SK-N-SH (cell line): ENCODE measurements around the gene XCR1. TPM values are rescaled to one million over a fixed set of nuclear protein-coding genes. Genes with fewer than 3 reads are reported as not detected.

Experiments
- CTCF ChIA-PET: fragments of 300-600, 350-600 bp; formaldehyde crosslinking; extraction: SDS; loops from one replicate; lab custom pipeline; 2021; lab: Yijun Ruan, JAX
- POLR2A ChIA-PET: fragments of 350-600 bp; sonication (Branson Sonifier 250); formaldehyde crosslinking; extraction: SDS; loops from one replicate; lab custom pipeline; 2020; ENCODE audit warnings: antibody characterized with exemption, inconsistent platforms; lab: Yijun Ruan, JAX
- DNase-seq: peaks from one replicate; pipeline ENCODE4 v3.0.0; 2012
- H2AFZ ChIP-seq: fragments of 200-600 bp; sonication (generic); 2 replicates; pipeline ENCODE4 v1.8.1; 2016; ENCODE audit warnings: antibody characterized with exemption, mild to moderate bottlenecking, low read depth
- H3F3A ChIP-seq: fragments of 200-600 bp; sonication (generic); replicated peaks from 2 replicates; pipeline ENCODE3; 2016; ENCODE audit warnings: antibody characterized with exemption, mild to moderate bottlenecking; ENCODE audit not compliant: insufficient read depth
- H3K27ac ChIP-seq, 2 experiments: fragments of 200-500 bp in 1 of 2; fragments of 200-600 bp in 1 of 2; sonication (Bioruptor generic) in 1 of 2; sonication (generic), shearing (Covaris generic) in 1 of 2; 2 replicates each; pipeline versions ENCODE4 v1.5.1 to v1.6.1; 2014 to 2016; ENCODE audit warnings: low read depth in 2 of 2, inconsistent platforms in 1 of 2, low read length in 1 of 2, mild to moderate bottlenecking in 1 of 2, mixed read lengths in 1 of 2
- H3K27me3 ChIP-seq: fragments of 200-600 bp; sonication (generic), shearing (Covaris generic); 2 replicates; pipeline ENCODE4 v1.6.1; 2016; ENCODE audit warnings: mixed run types; ENCODE audit not compliant: insufficient read depth
- H3K36me3 ChIP-seq, 2 experiments: fragments of 200-500 bp in 1 of 2; fragments of 200-600 bp in 1 of 2; sonication (Bioruptor generic) in 1 of 2; sonication (generic) in 1 of 2; replicated peaks in 1 of 2; 2 replicates each; pipeline versions ENCODE3 to v1.5.1; 2014 to 2016; ENCODE audit warnings: low read length in 1 of 2, mild to moderate bottlenecking in 1 of 2; ENCODE audit not compliant: insufficient read depth in 2 of 2, control insufficient read depth in 1 of 2
- H3K4me1 ChIP-seq, 2 experiments: fragments of 200-500 bp in 1 of 2; fragments of 200-600 bp in 1 of 2; sonication (Bioruptor generic) in 1 of 2; sonication (generic), shearing (Covaris generic) in 1 of 2; 2 replicates each; pipeline versions ENCODE4 v1.5.1 to v1.6.1; 2014 to 2016; ENCODE audit warnings: low read depth in 1 of 2, low read length in 1 of 2, mixed run types in 1 of 2; ENCODE audit not compliant: insufficient read depth in 2 of 2, control insufficient read depth in 1 of 2
- H3K4me2 ChIP-seq: fragments of 200-600 bp; sonication (generic), shearing (Covaris generic); 2 replicates; pipeline ENCODE4 v1.6.1; 2017; ENCODE audit warnings: mixed run types
- H3K4me3 ChIP-seq, 2 experiments: fragments of 200-500 bp in 1 of 2; fragments of 200-600 bp in 1 of 2; sonication (Bioruptor generic) in 1 of 2; sonication (generic), shearing (Covaris generic) in 1 of 2; 2 replicates each; pipeline versions ENCODE4 v1.5.1 to v1.8.1; 2014 to 2016; ENCODE audit warnings: low read depth in 2 of 2, inconsistent platforms in 1 of 2, low read length in 1 of 2, mild to moderate bottlenecking in 1 of 2, mixed read lengths in 1 of 2, moderate library complexity in 1 of 2
- H3K79me2 ChIP-seq: fragments of 200-600 bp; sonication (generic); 2 replicates; pipeline ENCODE4 v1.8.1; 2017; ENCODE audit warnings: mild to moderate bottlenecking; ENCODE audit not compliant: insufficient read depth
- H3K9ac ChIP-seq: fragments of 200-600 bp; sonication (generic); 2 replicates; pipeline ENCODE4 v1.6.1; 2017; ENCODE audit warnings: mixed run types
- H3K9me2 ChIP-seq: fragments of 200-600 bp; sonication (generic); 2 replicates; pipeline ENCODE4 v1.6.1; 2017; ENCODE audit warnings: mixed run types
- H3K9me3 ChIP-seq: fragments of 200-600 bp; sonication (generic); 2 replicates; pipeline ENCODE4 v1.6.1; 2017; ENCODE audit warnings: mixed run types, mild to moderate bottlenecking, moderate library complexity
- H4K20me1 ChIP-seq: fragments of 200-600 bp; sonication (generic); 2 replicates; pipeline ENCODE4 v1.6.1; 2017; ENCODE audit warnings: mild to moderate bottlenecking, mixed run types; ENCODE audit not compliant: insufficient read depth
- CHD2 ChIP-seq: fragments of 150-350 bp; IDR thresholded peaks from 2 replicates; pipeline ENCODE4 v1.6.1; 2018; ENCODE audit warnings: low read length; ENCODE audit not compliant: partially characterized antibody
- CTCF ChIP-seq: fragments of 200-600 bp; sonication (generic); IDR thresholded peaks from 2 replicates; pipeline ENCODE4 v1.6.1; 2017; ENCODE audit warnings: antibody characterized with exemption, mild to moderate bottlenecking, moderate library complexity
- EZH2phosphoT487 ChIP-seq: fragments of 200-600 bp; sonication (generic); IDR thresholded peaks from 2 replicates; pipeline ENCODE4 v1.6.1; 2017; ENCODE audit warnings: low read depth, mixed run types, mild to moderate bottlenecking, antibody characterized with exemption, moderate library complexity, borderline replicate concordance
- FOSL2 ChIP-seq: IDR thresholded peaks from 2 replicates; pipeline ENCODE4 v1.4.0; 2012; ENCODE audit warnings: low read depth, mild to moderate bottlenecking, moderate library complexity, borderline replicate concordance
- FOXM1 ChIP-seq: IDR thresholded peaks from 2 replicates; pipeline ENCODE4 v1.4.0; 2012; ENCODE audit warnings: low read depth, mild to moderate bottlenecking
- GABPA ChIP-seq: IDR thresholded peaks from 2 replicates; pipeline ENCODE4 v1.4.0; 2012; ENCODE audit warnings: low read depth, mild to moderate bottlenecking
- JUND ChIP-seq: IDR thresholded peaks from 2 replicates; pipeline ENCODE4 v1.4.0; 2012
- MEF2A ChIP-seq: IDR thresholded peaks from 2 replicates; pipeline ENCODE4 v1.4.0; 2012; ENCODE audit warnings: low read depth, borderline replicate concordance
- MXI1 ChIP-seq: IDR thresholded peaks from 2 replicates; pipeline ENCODE4 v1.6.1; 2012; ENCODE audit warnings: mild to moderate bottlenecking, low read depth, low read length, improper control_type of control experiment
- NFIC ChIP-seq: IDR thresholded peaks from 2 replicates; pipeline ENCODE4 v1.4.0; 2012; ENCODE audit warnings: borderline replicate concordance
- NRF1 ChIP-seq: IDR thresholded peaks from 2 replicates; pipeline ENCODE4 v1.6.1; 2012; ENCODE audit warnings: low read depth, mild to moderate bottlenecking, low read length
- POLR2AphosphoS5 ChIP-seq: IDR thresholded peaks from 2 replicates; pipeline ENCODE4 v1.6.1; 2012; ENCODE audit warnings: low read depth, low read length
- RCOR1 ChIP-seq: fragments of 150-350 bp; IDR thresholded peaks from 2 replicates; pipeline ENCODE4 v1.6.1; 2017; ENCODE audit warnings: antibody characterized with exemption, low read length
- RFX5 ChIP-seq: IDR thresholded peaks from 2 replicates; pipeline ENCODE4 v1.6.1; 2012; ENCODE audit warnings: mild to moderate bottlenecking, improper control_type of control experiment, low read length
- SIN3A ChIP-seq: IDR thresholded peaks from 2 replicates; pipeline ENCODE4 v1.6.1; 2012; ENCODE audit warnings: low read depth, mild to moderate bottlenecking, low read length, moderate library complexity, borderline replicate concordance
- SMC3 ChIP-seq: IDR thresholded peaks from 2 replicates; pipeline ENCODE4 v1.6.1; 2012; ENCODE audit warnings: low read depth, low read length, improper control_type of control experiment
- WGBS: methylation state at CpG from one replicate; pipeline ENCODE4 v1.1.6; 2017; ENCODE audit warnings: low lambda C conversion rate; 5-methylcytosine and 5-hydroxymethylcytosine counted together
- polyA plus RNA-seq, 3 experiments: library from polyadenylated mRNA; depleted of rRNA; stranded (reverse); fragments of >200 nt; gene quantifications; 2 replicates each; pipeline ENCODE4 v1.2.3, GENCODE V29; 2012
- TF ChIP-seq, protein P1 (sequence below): IDR thresholded peaks from 2 replicates; pipeline ENCODE4 v1.4.0; 2012; ENCODE audit warnings: low read depth
- TF ChIP-seq, protein P2 (sequence below): fragments of 150-350 bp; IDR thresholded peaks from 2 replicates; pipeline ENCODE4 v1.6.1; 2017; ENCODE audit warnings: antibody characterized with exemption, low read length, low read depth, borderline replicate concordance
- TF ChIP-seq, protein P3 (sequence below): IDR thresholded peaks from 2 replicates; pipeline ENCODE4 v1.4.0; 2012; ENCODE audit warnings: low read depth, borderline replicate concordance
- TF ChIP-seq, protein P4 (sequence below): fragments of 150-350 bp; IDR thresholded peaks from 2 replicates; pipeline ENCODE4 v1.6.1; 2016; ENCODE audit warnings: mild to moderate bottlenecking, low read depth, low read length

XCR1 gene
- polyA plus RNA-seq, 1 of the 3 experiments (the other 2 are of a cell fraction): not detected

DNA sequence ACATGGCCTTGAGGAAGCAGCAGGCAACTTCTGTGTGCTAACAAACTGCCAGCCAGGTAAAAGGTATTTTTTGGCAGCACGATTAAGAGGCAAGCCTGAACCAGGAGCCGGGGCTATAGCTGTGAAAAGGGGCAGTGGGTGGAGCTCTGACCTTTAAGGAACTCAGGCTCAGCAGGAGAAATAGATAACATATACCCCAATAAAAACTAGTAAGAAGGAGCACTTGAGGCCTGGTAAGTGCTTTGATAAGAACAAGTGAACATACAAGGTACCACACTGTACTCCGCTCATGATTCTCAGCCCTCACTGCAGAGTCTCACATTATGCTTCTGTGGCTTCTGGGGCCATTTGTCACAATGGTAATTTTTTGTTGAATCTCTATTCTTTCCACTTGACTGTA is 37.1 kb downstream of the XCR1 start:
- Histone ChIP-seq H3K36me3 (no peaks in the 10 kb centered on the region), H3K9me3 (no peaks in the 10 kb centered on the region), H2AFZ (no peak overlapping the region), H3K9ac (no peak overlapping the region), H3K79me2 (peaks cover 27% of the 10 kb centered on the region; the same call in 1 of the 2 replicates), H3F3A (peaks cover 17% of the 10 kb centered on the region), H3K27me3 (no peaks in the 10 kb centered on the region), H3K4me1 (peaks cover 35 to 62% of the 10 kb centered on the region in 2 experiments), H3K4me3 (no peak overlapping the region), H4K20me1 (no peaks in the 10 kb centered on the region), H3K27ac (no peak overlapping the region), H3K4me2 (no peak overlapping the region), H3K9me2 (no peaks in the 10 kb centered on the region)
- 81% methylated on average over 3 of the region's 3 CpGs for whole genome bisulfite sequencing
- ChIA-PET CTCF (no interaction called here), POLR2A (no interaction called here)
- no peak for DNase-seq
- no peak for TF ChIP-seq RCOR1
- no peak for TF ChIP-seq EZH2phosphoT487
- no peak for TF ChIP-seq JUND
- TF ChIP-seq MXI1: no peak
- TF ChIP-seq GABPA: no peak
- TF ChIP-seq, protein P1, sequence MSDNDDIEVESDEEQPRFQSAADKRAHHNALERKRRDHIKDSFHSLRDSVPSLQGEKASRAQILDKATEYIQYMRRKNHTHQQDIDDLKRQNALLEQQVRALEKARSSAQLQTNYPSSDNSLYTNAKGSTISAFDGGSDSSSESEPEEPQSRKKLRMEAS: no peak
- no peak for TF ChIP-seq CTCF
- TF ChIP-seq, protein P2, sequence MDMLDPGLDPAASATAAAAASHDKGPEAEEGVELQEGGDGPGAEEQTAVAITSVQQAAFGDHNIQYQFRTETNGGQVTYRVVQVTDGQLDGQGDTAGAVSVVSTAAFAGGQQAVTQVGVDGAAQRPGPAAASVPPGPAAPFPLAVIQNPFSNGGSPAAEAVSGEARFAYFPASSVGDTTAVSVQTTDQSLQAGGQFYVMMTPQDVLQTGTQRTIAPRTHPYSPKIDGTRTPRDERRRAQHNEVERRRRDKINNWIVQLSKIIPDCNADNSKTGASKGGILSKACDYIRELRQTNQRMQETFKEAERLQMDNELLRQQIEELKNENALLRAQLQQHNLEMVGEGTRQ: no peak
- no peak for TF ChIP-seq FOXM1
- TF ChIP-seq, protein P3, sequence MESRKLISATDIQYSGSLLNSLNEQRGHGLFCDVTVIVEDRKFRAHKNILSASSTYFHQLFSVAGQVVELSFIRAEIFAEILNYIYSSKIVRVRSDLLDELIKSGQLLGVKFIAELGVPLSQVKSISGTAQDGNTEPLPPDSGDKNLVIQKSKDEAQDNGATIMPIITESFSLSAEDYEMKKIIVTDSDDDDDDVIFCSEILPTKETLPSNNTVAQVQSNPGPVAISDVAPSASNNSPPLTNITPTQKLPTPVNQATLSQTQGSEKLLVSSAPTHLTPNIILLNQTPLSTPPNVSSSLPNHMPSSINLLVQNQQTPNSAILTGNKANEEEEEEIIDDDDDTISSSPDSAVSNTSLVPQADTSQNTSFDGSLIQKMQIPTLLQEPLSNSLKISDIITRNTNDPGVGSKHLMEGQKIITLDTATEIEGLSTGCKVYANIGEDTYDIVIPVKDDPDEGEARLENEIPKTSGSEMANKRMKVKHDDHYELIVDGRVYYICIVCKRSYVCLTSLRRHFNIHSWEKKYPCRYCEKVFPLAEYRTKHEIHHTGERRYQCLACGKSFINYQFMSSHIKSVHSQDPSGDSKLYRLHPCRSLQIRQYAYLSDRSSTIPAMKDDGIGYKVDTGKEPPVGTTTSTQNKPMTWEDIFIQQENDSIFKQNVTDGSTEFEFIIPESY: no peak
- no peak for TF ChIP-seq RFX5
- TF ChIP-seq, protein P4, sequence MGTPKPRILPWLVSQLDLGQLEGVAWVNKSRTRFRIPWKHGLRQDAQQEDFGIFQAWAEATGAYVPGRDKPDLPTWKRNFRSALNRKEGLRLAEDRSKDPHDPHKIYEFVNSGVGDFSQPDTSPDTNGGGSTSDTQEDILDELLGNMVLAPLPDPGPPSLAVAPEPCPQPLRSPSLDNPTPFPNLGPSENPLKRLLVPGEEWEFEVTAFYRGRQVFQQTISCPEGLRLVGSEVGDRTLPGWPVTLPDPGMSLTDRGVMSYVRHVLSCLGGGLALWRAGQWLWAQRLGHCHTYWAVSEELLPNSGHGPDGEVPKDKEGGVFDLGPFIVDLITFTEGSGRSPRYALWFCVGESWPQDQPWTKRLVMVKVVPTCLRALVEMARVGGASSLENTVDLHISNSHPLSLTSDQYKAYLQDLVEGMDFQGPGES: no peak
- no peak for TF ChIP-seq FOSL2
- TF ChIP-seq POLR2AphosphoS5: no peak
- TF ChIP-seq SMC3: no peak
- no peak for TF ChIP-seq SIN3A
- no peak for TF ChIP-seq NRF1
- no peak for TF ChIP-seq NFIC
- no peak for TF ChIP-seq CHD2
- TF ChIP-seq MEF2A: no peak
- TF ChIP-seq, all 33 proteins: peak for 0
